Measurements from ENCODE around the gene NABP1. TPM values are rescaled to one million over a fixed set of nuclear protein-coding genes. Genes with fewer than 3 reads are reported as not detected.

NABP1 gene
- total RNA-seq, 1 donor from 2014 or later: 82.4 TPM

- intact Hi-C loops (cut with micrococcal nuclease): no loop called here
Observed at GRCh38 chr2:191703079-191703725, 25.3 kb downstream of the NABP1 start.

- intact Hi-C loops (cut with micrococcal nuclease): no loop called here
Observed at GRCh38 chr2:191705084-191705483, 27.1 kb downstream of the NABP1 start.

GRCh38 chr2:191705701-191706100, 27.8 kb downstream of the NABP1 start:
- intact Hi-C loops (cut with micrococcal nuclease): no loop called here

GRCh38 chr2:191706791-191707190, 28.9 kb downstream of the NABP1 start:
- intact Hi-C loops (cut with micrococcal nuclease): no loop called here

GRCh38 chr2:191707542-191707941, 29.6 kb downstream of the NABP1 start:
- intact Hi-C loops (cut with micrococcal nuclease): no loop called here

GRCh38 chr2:191710411-191710900, 32.5 kb downstream of the NABP1 start:
- intact Hi-C loops (cut with micrococcal nuclease): no loop called here

- intact Hi-C loops (cut with micrococcal nuclease): no loop called here
Observed at GRCh38 chr2:191711621-191712020, 33.7 kb downstream of the NABP1 start.

GRCh38 chr2:191713837-191714236, 35.9 kb downstream of the NABP1 start:
- intact Hi-C loops (cut with micrococcal nuclease): loop anchor here (2.0 kb wide), 1 partner anchor 15 kb away; no protein-coding TSS in a partner anchor

GRCh38 chr2:191714925-191715324, 37.0 kb downstream of the NABP1 start:
- intact Hi-C loops (cut with micrococcal nuclease): loop anchor here (2.0 kb wide), 1 partner anchor 14 kb away; no protein-coding TSS in a partner anchor

- intact Hi-C loops (cut with micrococcal nuclease): loop anchor here (2.0 kb wide), 1 partner anchor 13 kb away; no protein-coding TSS in a partner anchor
Observed at GRCh38 chr2:191715471-191715870, 37.5 kb downstream of the NABP1 start.

GRCh38 chr2:191719261-191719660, 41.3 kb downstream of the NABP1 start:
- intact Hi-C loops (cut with micrococcal nuclease): no loop called here

- intact Hi-C loops (cut with micrococcal nuclease): no loop called here
Observed at GRCh38 chr2:191719938-191720337, 42.0 kb downstream of the NABP1 start.

GRCh38 chr2:191721331-191721730, 43.4 kb downstream of the NABP1 start:
- intact Hi-C loops (cut with micrococcal nuclease): no loop called here

GRCh38 chr2:191724015-191724414, 46.1 kb downstream of the NABP1 start:
- intact Hi-C loops (cut with micrococcal nuclease): no loop called here

GRCh38 chr2:191728750-191729624, 51.1 kb downstream of the NABP1 start:
- intact Hi-C loops (cut with micrococcal nuclease): loop anchor here (2.0 kb wide), 1 partner anchor 14 kb away; no protein-coding TSS in a partner anchor

- intact Hi-C loops (cut with micrococcal nuclease): no loop called here
Observed at GRCh38 chr2:191730263-191730662, 52.3 kb downstream of the NABP1 start.

Other genes starting within 250 kb of the NABP1 start
- not detected in 2 replicates for gene CAVIN2, start 169.0 kb downstream of the NABP1 start, total RNA-seq